HG02678 (cell line): ENCODE measurements around the gene LASP1NB.

Source experiments
- ATAC-seq: cut with Tn5 transposase; IDR thresholded peaks from one replicate; pipeline ENCODE4 v1.9.1; 2021; ENCODE audit warnings: mild to moderate bottlenecking, moderate library complexity; ENCODE audit not compliant: unreplicated experiment

The LASP1NB gene

DNA sequence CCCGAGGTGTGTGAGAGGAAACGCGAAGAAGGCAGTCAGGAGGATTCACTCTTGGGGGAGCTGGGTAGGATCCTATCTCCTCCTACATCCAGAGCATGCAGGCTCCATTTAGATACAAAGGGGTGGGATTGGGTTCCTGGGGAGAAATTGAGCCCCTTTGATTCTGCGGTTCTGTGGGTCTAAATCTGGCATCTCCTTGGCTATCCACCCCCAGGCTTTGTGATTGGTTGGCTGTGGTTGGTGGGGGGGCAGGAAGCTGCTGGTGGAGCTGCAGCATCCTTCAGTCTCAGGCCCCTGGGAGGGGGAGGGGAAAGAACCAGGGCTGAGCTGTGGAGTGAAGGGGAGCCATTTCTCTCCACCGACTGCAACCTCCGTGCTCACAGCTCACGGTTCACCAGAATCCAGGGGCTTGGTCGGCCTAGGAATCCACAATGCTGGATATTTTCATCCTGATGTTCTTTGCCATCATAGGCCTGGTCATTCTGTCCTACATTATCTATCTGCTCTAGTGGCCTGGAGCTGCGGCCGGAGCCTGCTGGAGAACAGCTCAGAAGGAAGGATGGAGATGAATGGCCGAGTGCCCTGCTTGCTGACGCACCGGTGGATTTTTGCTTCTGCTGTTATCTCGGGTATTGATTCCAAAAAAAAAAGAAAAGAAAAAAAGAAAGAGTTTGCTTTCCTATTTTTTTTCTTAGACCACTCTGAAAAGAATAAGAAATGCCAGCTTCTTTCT, at the start of gene LASP1NB:
Gene LASP1NB, plus strand, starts transcription at position 352 of the 733 bp plus-strand sequence.
- no peak for ATAC-seq

- no peak for ATAC-seq
Measured at GRCh38 chr17:38877130-38877851, 48.1 kb upstream of the LASP1NB start.

- ATAC-seq = no peak
Measured at GRCh38 chr17:38879878-38880665, 45.3 kb upstream of the LASP1NB start.

- no peak for ATAC-seq
Measured at GRCh38 chr17:38881600-38882191, 43.7 kb upstream of the LASP1NB start.

GRCh38 chr17:38882870-38883269, 42.5 kb upstream of the LASP1NB start:
- ATAC-seq = no peak

- no peak for ATAC-seq
Measured at GRCh38 chr17:38883592-38884526, 41.6 kb upstream of the LASP1NB start.

GRCh38 chr17:38885044-38885727, 40.2 kb upstream of the LASP1NB start:
- ATAC-seq = no peak

DNA sequence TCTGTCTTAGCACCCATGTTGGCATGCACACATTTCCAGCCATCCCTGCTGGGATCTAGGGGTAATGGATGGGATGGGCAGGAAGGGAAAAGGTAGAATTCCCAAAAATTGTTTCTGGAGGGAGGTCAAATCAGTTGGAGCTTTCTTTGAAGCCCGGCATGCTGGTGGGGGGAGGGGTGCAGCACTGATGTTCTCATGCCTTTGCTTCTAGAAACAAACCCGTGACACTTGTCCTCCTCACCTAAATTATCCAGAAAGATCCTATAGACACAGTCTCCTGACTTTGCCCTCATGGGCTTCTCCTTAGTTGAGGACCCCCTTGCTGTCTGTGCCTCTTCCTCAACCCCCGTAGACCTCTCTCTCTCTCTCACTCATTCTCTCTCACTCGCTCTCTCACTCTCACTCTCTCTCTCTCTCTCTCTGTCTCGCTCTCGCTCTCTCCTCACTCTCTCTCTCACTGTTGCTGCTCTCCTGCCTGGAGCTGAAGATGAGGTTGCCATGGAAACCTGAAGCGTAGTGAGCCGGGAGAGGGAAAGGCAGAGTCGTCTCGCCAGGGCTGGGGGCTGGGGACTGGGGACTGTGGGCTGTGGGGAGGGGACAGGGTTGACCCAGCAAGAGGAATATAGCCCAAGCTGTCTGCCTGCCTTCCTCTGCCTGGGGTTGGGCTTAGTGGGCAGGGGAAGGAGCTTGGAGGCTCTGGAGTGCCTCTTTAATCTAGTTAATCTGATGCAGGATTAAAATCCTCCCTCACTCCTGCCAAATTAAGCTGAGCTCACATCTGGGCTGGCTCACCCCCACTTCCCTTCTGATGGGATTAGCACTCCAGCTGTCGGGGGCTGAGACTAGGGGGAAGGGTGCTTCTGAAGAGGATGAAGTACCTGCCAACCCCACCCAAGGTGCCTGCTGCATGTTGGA, 39.4 kb upstream of the LASP1NB start:
- ATAC-seq = no peak

GRCh38 chr17:38886643-38887010, 38.8 kb upstream of the LASP1NB start:
- no peak for ATAC-seq

- no peak for ATAC-seq
Measured at GRCh38 chr17:38888842-38889241, 36.6 kb upstream of the LASP1NB start.

- ATAC-seq = no peak
Measured at GRCh38 chr17:38889745-38890409, 35.5 kb upstream of the LASP1NB start.

DNA sequence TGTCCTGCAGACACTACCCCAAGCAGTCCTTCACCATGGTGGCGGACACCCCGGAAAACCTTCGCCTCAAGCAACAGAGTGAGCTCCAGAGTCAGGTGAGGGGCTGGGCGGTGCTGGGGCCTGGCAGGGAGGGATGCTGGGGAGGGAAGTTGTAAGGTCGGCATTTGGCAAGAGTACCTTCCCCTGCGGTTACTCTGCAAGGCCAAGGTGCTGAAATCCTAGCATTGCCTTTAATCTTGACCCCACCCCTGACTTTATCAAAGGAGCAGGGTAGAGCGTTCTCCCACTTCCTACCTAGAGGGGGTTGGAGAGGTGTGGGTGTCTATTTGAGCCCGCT, 35.0 kb upstream of the LASP1NB start:
- ATAC-seq = no peak

DNA sequence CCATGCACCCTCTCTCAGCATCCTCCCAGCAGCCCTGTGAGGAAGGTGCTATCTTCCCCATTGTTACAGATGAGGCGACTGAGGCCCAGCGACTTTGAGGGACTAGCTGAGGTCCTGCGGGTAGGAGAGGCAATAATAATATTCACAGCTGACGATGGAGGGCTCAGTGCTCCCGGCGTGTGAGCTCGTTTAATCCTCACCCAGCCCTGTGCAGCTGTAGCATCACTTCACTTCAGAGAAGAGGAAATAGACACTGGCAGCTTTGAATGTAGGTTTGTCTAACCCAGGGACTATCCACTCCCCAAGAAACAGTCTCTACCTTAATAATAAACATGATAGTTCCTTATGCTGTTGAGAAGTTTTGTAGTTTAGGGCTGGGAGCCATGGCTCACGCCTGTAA, 34.0 kb upstream of the LASP1NB start:
- ATAC-seq = no peak

DNA sequence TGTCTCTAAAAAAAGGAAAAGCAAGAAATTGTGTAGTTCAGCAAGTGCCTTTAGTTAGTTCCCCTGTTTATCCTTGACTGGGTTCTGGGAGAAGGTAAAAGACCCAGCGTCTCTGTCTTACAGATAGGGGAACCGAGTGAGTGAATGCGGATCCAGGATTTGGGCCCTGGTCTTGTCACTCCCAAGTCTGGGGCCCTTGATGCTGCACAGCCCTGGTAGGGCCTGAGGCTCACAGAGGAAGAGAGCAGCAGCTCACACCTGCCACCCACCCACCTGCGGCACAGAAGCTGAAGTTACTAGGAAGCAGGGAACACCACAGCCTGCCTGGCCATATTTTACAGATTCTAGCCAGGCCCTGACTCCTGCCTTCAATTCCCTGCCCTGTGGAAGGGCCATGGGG, 33.3 kb upstream of the LASP1NB start:
- ATAC-seq = no peak

- ATAC-seq = no peak
Measured at GRCh38 chr17:38892620-38893019, 32.8 kb upstream of the LASP1NB start.

GRCh38 chr17:38893113-38893512, 32.3 kb upstream of the LASP1NB start:
- ATAC-seq = no peak

DNA sequence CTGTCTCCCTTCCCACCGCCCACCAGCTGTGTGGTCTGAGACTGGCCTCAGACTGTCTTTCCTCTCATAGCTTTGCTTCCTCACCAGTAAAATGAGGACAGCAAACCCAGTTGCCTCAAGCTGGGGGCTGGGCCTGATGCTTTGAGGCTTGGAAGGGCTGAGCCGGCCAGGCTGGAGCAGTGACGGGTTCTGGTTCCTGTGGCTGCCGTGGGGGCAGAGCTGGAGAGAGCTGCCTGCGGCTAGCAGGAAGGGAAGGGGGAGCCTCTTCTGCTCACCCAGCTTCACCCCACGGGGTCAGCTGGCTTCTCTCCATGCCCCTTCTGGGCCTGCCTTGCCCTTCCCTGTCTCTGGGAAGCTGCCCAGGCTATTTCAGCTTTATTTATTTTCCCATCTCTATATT, 31.8 kb upstream of the LASP1NB start:
- ATAC-seq = no peak

DNA sequence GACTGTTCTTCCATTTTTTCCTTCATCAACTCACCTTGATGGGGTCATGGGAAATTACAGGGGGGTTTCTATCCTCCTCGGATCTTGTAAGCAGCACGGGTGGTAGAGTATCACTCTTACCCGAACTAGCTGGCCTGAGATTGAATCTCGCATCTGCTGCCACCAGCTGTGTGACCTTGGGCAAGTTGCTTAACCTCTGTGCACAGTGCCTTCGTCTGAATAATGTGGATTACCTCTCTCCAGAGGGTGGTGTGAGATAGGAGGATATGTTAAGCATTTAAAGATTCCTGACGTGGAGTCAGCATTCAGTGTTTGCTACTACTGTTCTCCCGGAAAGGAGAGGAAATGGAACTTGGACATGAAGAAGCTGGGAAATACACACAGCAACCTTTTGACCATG, 31.1 kb upstream of the LASP1NB start:
- ATAC-seq = no peak
